ENCODE data around the gene LRPPRC.

- TF ChIP-seq TAF1 (IDR thresholded peaks at IDR 0.05; ENCODE audit: borderline replicate concordance, insufficient read depth, low read length) = no peak
- TF ChIP-seq SIN3A (IDR thresholded peaks at IDR 0.05; ENCODE audit: borderline replicate concordance, insufficient read depth, low read length) = no peak
- no peak for TF ChIP-seq POLR2AphosphoS5 (IDR thresholded peaks at IDR 0.05; ENCODE audit: low read depth, low read length)
- TF ChIP-seq REST (IDR thresholded peaks at IDR 0.05; ENCODE audit: insufficient read depth in 1 of 2, low read depth in 2 of 2, low read length in 2 of 2) = no peak
These were observed 58.4 kb downstream of the LRPPRC start for GRCh38 chr2:43937269-43937820.

All from PFSK-1 (cell line).